K562 (cell line): ENCODE measurements around the gene NEDD9.

ENCODE experiments used
- CEBPZ ChIP-seq: fragments of 150-350 bp; IDR thresholded peaks from 2 replicates; pipeline ENCODE4 v1.6.1; 2014; ENCODE audit warnings: low read depth, mild to moderate bottlenecking, low read length, borderline replicate concordance
- CTCF ChIP-seq, 3 experiments: IDR thresholded peaks in 2 of 3; conservative IDR thresholded peaks in 1 of 3; 2 replicates each; pipeline ENCODE4 v1.5.1; 2011 to 2012; ENCODE audit warnings: low read length in 3 of 3, mild to moderate bottlenecking in 3 of 3, control low read depth in 2 of 3, improper control_type of control experiment in 1 of 3, inconsistent platforms in 1 of 3, low read depth in 1 of 3, mixed read lengths in 1 of 3, moderate library complexity in 1 of 3; ENCODE audit not compliant: insufficient read depth in 2 of 3
- MAZ ChIP-seq, 2 experiments: fragments of 450-650 bp in 1 of 2; sonication (generic) in 1 of 2; formaldehyde crosslinking; IDR thresholded peaks in 1 of 2; conservative IDR thresholded peaks in 1 of 2; 2 replicates each; pipeline versions ENCODE4 v1.4.0 to v1.5.0; 2020; ENCODE audit warnings: mild to moderate bottlenecking in 1 of 2, missing genetic modification reagents in 1 of 2
- RAD21 ChIP-seq, 2 experiments: fragments of 250-450 bp in 1 of 2; fragments of 450-650 bp in 1 of 2; sonication (Bioruptor Pico) in 1 of 2; formaldehyde crosslinking in 1 of 2; IDR thresholded peaks in 1 of 2; conservative IDR thresholded peaks in 1 of 2; 2 replicates each; pipeline versions ENCODE4 v1.4.0 to v1.8.0; 2020 to 2022; ENCODE audit warnings: mild to moderate bottlenecking in 2 of 2, moderate library complexity in 1 of 2
- USF2 ChIP-seq: sonication (generic); formaldehyde crosslinking; IDR thresholded peaks from 2 replicates; pipeline ENCODE4 v1.5.0; 2020; ENCODE audit warnings: missing genetic modification reagents

GRCh38 chr6:11218538-11219399 lies 13.7 kb downstream of the NEDD9 start:
- TF ChIP-seq CEBPZ (no peak), USF2 (CRISPR knock-in tag) (no peak), CTCF (IDR thresholded peaks at IDR 0.05 in 2 of 3, conservative IDR thresholded peaks at IDR 0.05 in 1 of 3; ENCODE audit: insufficient read depth in 2 of 3, low read depth in 1 of 3, low read length in 3 of 3) (no peak), RAD21 (CRISPR knock-in tag; conservative IDR thresholded peaks at IDR 0.05 in 1 of 2, IDR thresholded peaks at IDR 0.05 in 1 of 2) (no peak), MAZ (CRISPR knock-in tag; conservative IDR thresholded peaks at IDR 0.05 in 1 of 2, IDR thresholded peaks at IDR 0.05 in 1 of 2) (no peak)
